ENCODE measurements around the gene REG1A. TPM values are rescaled to one million over a fixed set of nuclear protein-coding genes. Genes with fewer than 3 reads are reported as not detected.

REG1A gene, protein sequence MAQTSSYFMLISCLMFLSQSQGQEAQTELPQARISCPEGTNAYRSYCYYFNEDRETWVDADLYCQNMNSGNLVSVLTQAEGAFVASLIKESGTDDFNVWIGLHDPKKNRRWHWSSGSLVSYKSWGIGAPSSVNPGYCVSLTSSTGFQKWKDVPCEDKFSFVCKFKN
- total RNA-seq: under 1 TPM in 1 of 8 experiments, not detected in 7; 0.56 TPM

GRCh38 chr2:79120194-79120713 is at the start of gene REG1A:
REG1A (plus strand) TSS chr2:79120488; CDS start chr2:79120862, 374 bp downstream.
- H3K4me1 ChIP-seq (replicated peaks in 1 of 2): no peaks in the 10 kb centered on the region
- H3K27ac ChIP-seq: no peak within 1 kb of the TSS
- in situ Hi-C loops (cut with MboI; ENCODE audit: low pct_unique_long_range_greater_than_20kb in 2 of 9, low sequenced_read_pairs in 9 of 9, unreplicated experiment in 9 of 9): no loop called here
- WGBS, 10 experiments: 0 to 87% (median 61%) methylated on average over 1 to 6 of the region's 6 CpGs; no CpG with 5 or more reads in 2 of the 10 experiments
- ATAC-seq (replicated peaks in 6 of 8): no peak
- no peak within 1 kb of the TSS for H3K4me3 ChIP-seq

GRCh38 chr2:79071078-79071477 is 49.2 kb upstream of the REG1A start:
- WGBS, 10 experiments: 0 to 100% (median 83%) methylated on average over 1 to 2 of the region's 2 CpGs; no CpG with 5 or more reads in 3 of the 10 experiments
- ATAC-seq (replicated peaks in 6 of 8): no peak
- H3K27ac ChIP-seq: no peak overlapping the region
- no peak overlapping the region for H3K4me3 ChIP-seq
- H3K4me1 ChIP-seq (replicated peaks in 1 of 2): no peaks in the 10 kb centered on the region
- in situ Hi-C loops (cut with MboI; ENCODE audit: low pct_unique_long_range_greater_than_20kb in 2 of 9, low sequenced_read_pairs in 9 of 9, unreplicated experiment in 9 of 9): no loop called here

- H3K4me3 ChIP-seq: no peak overlapping the region
Measured at GRCh38 chr2:79082987-79083386, 37.3 kb upstream of the REG1A start.

GRCh38 chr2:79083597-79084251 is 36.6 kb upstream of the REG1A start:
- peak in 3 of 8 experiments; percentile 53 to 71 (median 65) for ATAC-seq (replicated peaks in 6 of 8)
- no peak overlapping the region for H3K27ac ChIP-seq
- in situ Hi-C loops (cut with MboI; ENCODE audit: low pct_unique_long_range_greater_than_20kb in 2 of 9, low sequenced_read_pairs in 9 of 9, unreplicated experiment in 9 of 9): no loop called here

More at GRCh38 chr2:79082987-79083386, 37.3 kb upstream of the REG1A start:
- WGBS, 10 experiments: 8 to 100% (median 68%) methylated on average over 1 to 5 of the region's 5 CpGs; no CpG with 5 or more reads in 2 of the 10 experiments
- in situ Hi-C loops (cut with MboI; ENCODE audit: low pct_unique_long_range_greater_than_20kb in 2 of 9, low sequenced_read_pairs in 9 of 9, unreplicated experiment in 9 of 9): no loop called here
- H3K4me1 ChIP-seq (replicated peaks in 1 of 2): peaks cover 0 to 8% of the 10 kb centered on the region in 2 donors
- no peak for ATAC-seq (replicated peaks in 6 of 8)
- H3K27ac ChIP-seq: peak overlapping the region in 1 of 2 donors; percentile 35

DNA sequence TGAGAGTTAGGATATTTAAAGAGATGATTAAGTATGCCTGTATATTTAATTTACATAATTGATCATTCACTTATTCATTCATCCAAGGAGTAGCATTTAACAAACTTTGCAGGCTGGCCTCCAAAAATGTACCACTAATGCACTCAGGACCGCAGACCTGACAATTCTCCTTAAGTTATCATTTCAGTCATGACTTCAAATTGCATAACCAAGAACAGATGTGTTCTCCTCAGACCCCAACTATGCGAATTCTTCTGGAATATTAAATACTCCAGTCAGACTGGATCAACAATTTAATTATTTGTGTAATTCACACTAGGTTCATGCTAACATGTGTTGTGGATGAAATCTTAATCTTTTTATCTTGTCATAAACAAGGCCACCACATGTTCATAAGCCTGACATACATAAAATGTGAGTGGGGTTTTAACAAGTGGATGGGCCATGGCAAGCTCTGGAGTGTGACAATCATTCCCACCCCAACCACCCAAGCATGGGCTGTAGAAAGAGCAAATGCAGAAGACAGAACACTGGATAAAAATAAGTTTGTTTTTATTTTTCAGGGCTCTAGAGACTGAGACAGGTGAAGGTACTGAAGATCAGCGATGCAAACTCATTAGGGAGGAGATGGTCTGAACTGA is 35.7 kb upstream of the REG1A start:
- in situ Hi-C loops (cut with MboI; ENCODE audit: low pct_unique_long_range_greater_than_20kb in 2 of 9, low sequenced_read_pairs in 9 of 9, unreplicated experiment in 9 of 9): no loop called here
- Histone ChIP-seq H3K4me3 (no peak overlapping the region), H3K27ac (no peak overlapping the region), H3K4me1 (replicated peaks in 1 of 2) (peaks cover 0 to 8% of the 10 kb centered on the region in 2 donors)
- 0 to 100% (median 69%) methylated on average over 1 to 3 of the region's 3 CpGs for WGBS, 10 experiments
- ATAC-seq (replicated peaks in 6 of 8): no peak

More at GRCh38 chr2:79083597-79084251, 36.6 kb upstream of the REG1A start:
- Histone ChIP-seq H3K4me1 (replicated peaks in 1 of 2) (peaks cover 0 to 8% of the 10 kb centered on the region in 2 donors), H3K4me3 (no peak overlapping the region)

DNA sequence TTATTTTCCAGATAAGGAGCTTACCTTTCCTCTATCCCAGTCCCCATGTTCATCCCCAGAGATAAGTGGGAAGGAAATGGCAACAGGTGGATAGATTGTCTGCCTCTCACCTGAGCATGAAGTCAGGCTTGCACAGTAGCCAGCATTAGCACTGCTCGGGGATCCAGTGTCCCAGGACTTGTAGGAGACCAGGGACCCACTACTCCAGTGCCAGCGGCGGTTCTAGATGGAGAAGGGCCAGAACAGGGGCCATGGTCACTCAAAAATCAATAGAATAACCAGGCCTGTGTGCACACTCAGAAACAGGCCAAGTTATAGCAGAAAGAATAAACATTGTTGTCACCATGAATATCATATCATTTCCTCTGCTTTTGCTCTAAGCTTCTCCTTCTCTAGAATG is 34.9 kb upstream of the REG1A start:
- in situ Hi-C loops (cut with MboI; ENCODE audit: low pct_unique_long_range_greater_than_20kb in 2 of 9, low sequenced_read_pairs in 9 of 9, unreplicated experiment in 9 of 9): no loop called here
- Histone ChIP-seq H3K4me1 (replicated peaks in 1 of 2) (peaks cover 0 to 8% of the 10 kb centered on the region in 2 donors), H3K27ac (no peak overlapping the region), H3K4me3 (no peak overlapping the region)
- ATAC-seq (replicated peaks in 6 of 8): no peak
- WGBS, 10 experiments: 67 to 100% (median 94%) methylated on average over 1 to 3 of the region's 3 CpGs; no CpG with 5 or more reads in 7 of the 10 experiments

GRCh38 chr2:79086255-79086654 is 34.0 kb upstream of the REG1A start:
- no peak for ATAC-seq (replicated peaks in 6 of 8)
- Histone ChIP-seq H3K4me1 (replicated peaks in 1 of 2) (peaks cover 0 to 8% of the 10 kb centered on the region in 2 donors), H3K27ac (no peak overlapping the region), H3K4me3 (no peak overlapping the region)
- WGBS, 10 experiments: 19 to 98% (median 57%) methylated on average over 2 to 4 of the region's 4 CpGs; no CpG with 5 or more reads in 4 of the 10 experiments
- in situ Hi-C loops (cut with MboI; ENCODE audit: low pct_unique_long_range_greater_than_20kb in 2 of 9, low sequenced_read_pairs in 9 of 9, unreplicated experiment in 9 of 9): no loop called here

DNA sequence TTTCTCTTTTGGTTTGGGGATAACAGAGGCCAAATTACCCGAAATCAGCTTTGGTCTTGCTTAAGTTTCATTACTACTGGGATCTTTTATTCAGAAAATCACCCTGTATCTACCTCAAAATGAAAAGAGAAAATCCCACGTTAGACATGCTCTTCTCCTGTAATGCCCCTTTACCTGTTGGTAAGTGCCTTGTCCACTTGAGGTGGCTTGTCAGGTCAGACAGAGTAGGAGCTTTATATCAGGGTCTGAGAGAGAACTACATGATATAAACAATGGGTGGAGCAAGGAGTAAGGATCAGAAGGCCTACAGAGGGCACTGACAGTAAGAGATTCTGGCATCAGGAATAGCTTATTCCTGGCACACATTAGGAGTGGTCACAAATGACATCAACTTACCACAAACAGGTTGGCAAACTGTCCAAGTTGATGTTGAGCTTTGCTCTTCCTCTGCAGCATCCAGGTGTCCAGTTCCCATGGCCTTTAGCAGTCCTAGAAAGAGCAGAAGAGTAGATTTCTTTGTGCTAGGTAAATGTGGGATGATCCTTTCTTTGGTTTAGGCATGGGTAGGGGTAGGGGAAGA is 32.4 kb upstream of the REG1A start, which contains the start of gene REG1B:
REG1B (minus strand) TSS at position 209 of the 580 bp plus-strand sequence. CDS start 381 bp downstream, outside the sequence.
- Histone ChIP-seq H3K4me3 (no peak within 1 kb of the TSS), H3K4me1 (replicated peaks in 1 of 2) (peaks cover 0 to 7% of the 10 kb centered on the region in 2 donors), H3K27ac (no peak within 1 kb of the TSS)
- WGBS, 10 experiments: 10 to 100% (median 71%) methylated on average over 1 to 2 of the region's 2 CpGs; no CpG with 5 or more reads in 3 of the 10 experiments
- in situ Hi-C loops (cut with MboI; ENCODE audit: low pct_unique_long_range_greater_than_20kb in 2 of 9, low sequenced_read_pairs in 9 of 9, unreplicated experiment in 9 of 9): no loop called here
- no peak for ATAC-seq (replicated peaks in 6 of 8)

DNA sequence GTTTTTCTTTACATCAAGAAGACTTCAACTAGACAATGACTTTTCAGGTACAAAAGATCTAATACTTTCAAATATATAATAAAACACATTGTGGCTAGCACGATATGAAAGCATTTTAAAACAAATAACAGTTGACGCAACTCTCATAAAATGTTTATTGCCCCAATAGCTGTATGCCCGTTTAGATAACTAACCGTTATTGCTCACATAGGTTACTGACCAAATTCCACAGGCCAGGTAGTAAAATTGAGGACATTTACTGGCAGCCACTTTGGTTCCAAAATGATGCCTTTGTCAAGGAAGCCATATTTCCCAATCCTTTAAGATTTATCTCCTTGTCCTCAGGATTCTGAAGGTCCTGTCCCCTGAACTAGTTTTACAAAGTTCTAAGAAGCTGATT is 29.6 kb upstream of the REG1A start:
- ATAC-seq (replicated peaks in 6 of 8): no peak
- Histone ChIP-seq H3K4me1 (replicated peaks in 1 of 2) (no peaks in the 10 kb centered on the region), H3K4me3 (no peak overlapping the region), H3K27ac (no peak overlapping the region)
- in situ Hi-C loops (cut with MboI; ENCODE audit: low pct_unique_long_range_greater_than_20kb in 2 of 9, low sequenced_read_pairs in 9 of 9, unreplicated experiment in 9 of 9): no loop called here
- 24 to 100% (median 43%) methylated on average over 1 to 4 of the region's 4 CpGs; no CpG with 5 or more reads in 3 of the 10 experiments for whole genome bisulfite sequencing, 10 experiments

DNA sequence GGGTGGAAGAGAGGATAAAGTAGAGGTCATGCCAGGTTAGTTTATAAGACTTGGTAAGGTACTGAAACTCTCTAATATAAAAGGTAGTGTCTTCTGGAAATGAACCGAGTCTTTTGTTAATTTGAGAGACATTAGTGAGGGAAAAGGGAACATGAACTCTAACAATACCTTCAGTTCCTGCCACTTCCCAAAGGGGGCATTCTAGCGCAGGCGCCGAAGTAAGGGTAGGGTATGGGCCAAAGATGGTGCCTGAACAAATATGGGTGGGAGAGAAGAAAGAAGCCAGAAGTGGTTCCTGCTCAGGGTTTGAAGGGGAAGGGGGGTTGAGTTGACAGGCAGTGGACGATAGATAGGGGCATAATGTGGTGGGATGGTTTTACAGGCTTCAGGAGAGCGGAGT is 22.4 kb upstream of the REG1A start:
- Histone ChIP-seq H3K4me3 (no peak overlapping the region), H3K27ac (no peak overlapping the region), H3K4me1 (replicated peaks in 1 of 2) (no peaks in the 10 kb centered on the region)
- no peak for ATAC-seq (replicated peaks in 6 of 8)
- in situ Hi-C loops (cut with MboI; ENCODE audit: low pct_unique_long_range_greater_than_20kb in 2 of 9, low sequenced_read_pairs in 9 of 9, unreplicated experiment in 9 of 9): no loop called here
- 31 to 100% (median 86%) methylated on average over 2 to 6 of the region's 6 CpGs; no CpG with 5 or more reads in 3 of the 10 experiments for WGBS, 10 experiments

DNA sequence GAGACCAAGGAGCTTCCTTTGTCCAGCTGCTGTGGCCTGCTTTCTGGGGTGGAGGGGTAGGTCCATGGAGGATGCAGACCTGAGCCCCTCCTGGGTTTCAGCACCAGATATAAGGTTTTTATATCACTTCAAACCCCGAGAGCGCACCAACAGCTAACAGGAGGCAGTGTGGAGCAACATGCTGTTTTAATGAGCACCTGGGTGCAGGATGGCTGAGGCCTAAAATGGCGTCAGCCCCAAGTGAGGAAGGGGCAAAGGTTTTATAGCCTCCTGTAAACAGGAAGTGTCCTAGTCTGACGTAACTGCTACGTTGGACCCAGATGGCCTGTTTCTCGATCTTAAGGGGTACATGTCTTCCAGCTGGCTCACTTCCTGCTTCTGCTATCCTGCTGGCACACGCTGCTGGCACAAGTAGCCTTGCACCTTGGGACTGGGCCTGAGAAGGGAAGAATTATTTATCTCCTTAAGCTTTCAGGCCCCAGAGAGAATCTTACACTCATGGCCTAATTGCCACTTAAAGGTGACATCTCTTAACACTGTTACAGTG is 21.1 kb upstream of the REG1A start:
- H3K27ac ChIP-seq: no peak overlapping the region
- in situ Hi-C loops (cut with MboI; ENCODE audit: low pct_unique_long_range_greater_than_20kb in 2 of 9, low sequenced_read_pairs in 9 of 9, unreplicated experiment in 9 of 9): no loop called here
- WGBS, 10 experiments: 75 to 100% (median 82%) methylated on average over 1 to 4 of the region's 7 CpGs; no CpG with 5 or more reads in 5 of the 10 experiments

GRCh38 chr2:79100285-79100684 is 20.0 kb upstream of the REG1A start:
- Histone ChIP-seq H3K27ac (no peak overlapping the region), H3K4me1 (replicated peaks in 1 of 2) (no peaks in the 10 kb centered on the region), H3K4me3 (no peak overlapping the region)
- ATAC-seq (replicated peaks in 6 of 8): no peak
- in situ Hi-C loops (cut with MboI; ENCODE audit: low pct_unique_long_range_greater_than_20kb in 2 of 9, low sequenced_read_pairs in 9 of 9, unreplicated experiment in 9 of 9): no loop called here
- 0 to 100% (median 78%) methylated on average over 1 of the region's 1 CpG; no CpG with 5 or more reads in 3 of the 10 experiments for WGBS, 10 experiments

More for the DNA sequence above, 21.1 kb upstream of the REG1A start:
- no peak for ATAC-seq (replicated peaks in 6 of 8)
- Histone ChIP-seq H3K4me1 (replicated peaks in 1 of 2) (no peaks in the 10 kb centered on the region), H3K4me3 (no peak overlapping the region)
